IPS-18c (cell line): ENCODE data around the gene SYNPO2.
"Not testable (repeated sequence)": the region's sequence is repeated elsewhere in the genome, so short reads cannot be mapped to it uniquely, and the experiment has no call there.

Experiments used
- H3K4me3 ChIP-seq: 2 replicates; pipeline ENCODE4 v1.7.0; 2013; ENCODE audit warnings: low read depth, mild to moderate bottlenecking, low read length, moderate library complexity; ENCODE audit not compliant: insufficient read depth
- H3K9me3 ChIP-seq: one replicate; pipeline ENCODE4 v1.6.1; 2013; ENCODE audit warnings: mild to moderate bottlenecking, low read length, moderate library complexity; ENCODE audit not compliant: control insufficient read depth, insufficient read depth

SYNPO2 gene

GRCh38 chr4:118977100-118977499, 88.4 kb downstream of the SYNPO2 start:
- not testable (repeated sequence) for H3K9me3 ChIP-seq, H3K4me3 ChIP-seq

GRCh38 chr4:118979712-118980111, 91.1 kb downstream of the SYNPO2 start:
- Histone ChIP-seq H3K4me3 (no peak overlapping the region), H3K9me3 (no peaks in the 10 kb centered on the region)

GRCh38 chr4:118981171-118981838, 92.7 kb downstream of the SYNPO2 start:
- Histone ChIP-seq H3K9me3 (no peaks in the 10 kb centered on the region), H3K4me3 (no peak overlapping the region)

GRCh38 chr4:118981839-118982381, 93.3 kb downstream of the SYNPO2 start:
- H3K4me3 ChIP-seq = no peak overlapping the region
- H3K9me3 ChIP-seq = no peaks in the 10 kb centered on the region

- no peak overlapping the region for H3K4me3 ChIP-seq
These were observed 94.6 kb downstream of the SYNPO2 start for GRCh38 chr4:118983293-118983692.

GRCh38 chr4:118983831-118984230, 95.2 kb downstream of the SYNPO2 start:
- H3K9me3 ChIP-seq = no peaks in the 10 kb centered on the region

More at GRCh38 chr4:118983293-118983692, 94.6 kb downstream of the SYNPO2 start:
- H3K9me3 ChIP-seq = no peaks in the 10 kb centered on the region

GRCh38 chr4:118985170-118986000, 96.7 kb downstream of the SYNPO2 start:
- Histone ChIP-seq H3K4me3 (no peak overlapping the region), H3K9me3 (no peaks in the 10 kb centered on the region)

More at GRCh38 chr4:118983831-118984230, 95.2 kb downstream of the SYNPO2 start:
- H3K4me3 ChIP-seq = no peak overlapping the region

- Histone ChIP-seq H3K4me3 (no peak overlapping the region), H3K9me3 (no peaks in the 10 kb centered on the region)
These were observed 99.4 kb downstream of the SYNPO2 start for GRCh38 chr4:118987959-118988634.

- no peaks in the 10 kb centered on the region for H3K9me3 ChIP-seq
- no peak overlapping the region for H3K4me3 ChIP-seq
These were observed 100.0 kb downstream of the SYNPO2 start for GRCh38 chr4:118988635-118988972.

GRCh38 chr4:118989098-118990080, 100.7 kb downstream of the SYNPO2 start:
- no peak overlapping the region for H3K4me3 ChIP-seq
- H3K9me3 ChIP-seq = no peaks in the 10 kb centered on the region

GRCh38 chr4:118991686-118992085, 103.0 kb downstream of the SYNPO2 start:
- H3K9me3 ChIP-seq = no peaks in the 10 kb centered on the region
- H3K4me3 ChIP-seq = no peak overlapping the region

- Histone ChIP-seq H3K4me3 (no peak overlapping the region), H3K9me3 (no peaks in the 10 kb centered on the region)
These were observed 103.5 kb downstream of the SYNPO2 start for GRCh38 chr4:118992149-118992548.

GRCh38 chr4:118993333-118993732, 104.7 kb downstream of the SYNPO2 start:
- Histone ChIP-seq H3K9me3 (no peaks in the 10 kb centered on the region), H3K4me3 (no peak overlapping the region)

- no peaks in the 10 kb centered on the region for H3K9me3 ChIP-seq
- H3K4me3 ChIP-seq = no peak overlapping the region
These were observed 105.4 kb downstream of the SYNPO2 start for GRCh38 chr4:118994030-118994429.

- H3K9me3 ChIP-seq = no peaks in the 10 kb centered on the region
- no peak overlapping the region for H3K4me3 ChIP-seq
These were observed 107.2 kb downstream of the SYNPO2 start for GRCh38 chr4:118995693-118996391.

- Histone ChIP-seq H3K9me3 (no peaks in the 10 kb centered on the region), H3K4me3 (no peak overlapping the region)
These were observed 108.9 kb downstream of the SYNPO2 start for GRCh38 chr4:118997601-118998000.
